Osteoblast (primary cell): ENCODE measurements around the gene A1BG. TPM values are rescaled to one million over a fixed set of nuclear protein-coding genes. Genes with fewer than 3 reads are reported as not detected.

ENCODE experiments used
- DNase-seq: peaks from one replicate; pipeline ENCODE4 v3.0.0; 2011; ENCODE audit warnings: low spot score, mixed read lengths; ENCODE audit not compliant: insufficient read length; ENCODE audit errors: missing footprints
- H2AFZ ChIP-seq: 2 replicates; pipeline ENCODE4 v1.6.0; 2011; ENCODE audit warnings: mild to moderate bottlenecking, low read length
- H3K27ac ChIP-seq: 2 replicates; pipeline ENCODE4 v1.5.1; 2011; ENCODE audit warnings: mild to moderate bottlenecking, low read depth, low read length, moderate library complexity
- H3K27me3 ChIP-seq: 2 replicates; pipeline ENCODE4 v1.6.0; 2012; ENCODE audit warnings: mild to moderate bottlenecking, control low read depth, inconsistent platforms, low read length, moderate library complexity; ENCODE audit not compliant: insufficient read depth
- H3K36me3 ChIP-seq: 2 replicates; pipeline ENCODE4 v1.5.1; 2011; ENCODE audit warnings: mild to moderate bottlenecking, low read length, control low read depth, moderate library complexity; ENCODE audit not compliant: insufficient read depth
- H3K4me1 ChIP-seq: 2 replicates; pipeline ENCODE4 v1.5.1; 2011; ENCODE audit warnings: mild to moderate bottlenecking, low read length, control low read depth, moderate library complexity; ENCODE audit not compliant: insufficient read depth
- H3K4me2 ChIP-seq: 2 replicates; pipeline ENCODE4 v1.6.0; 2011; ENCODE audit warnings: mild to moderate bottlenecking, low read length; ENCODE audit not compliant: insufficient read depth
- H3K4me3 ChIP-seq: fragments of 200-600 bp; sonication (generic); 3 replicates; pipeline ENCODE4 v1.5.1; 2012; ENCODE audit warnings: mild to moderate bottlenecking, low read length, inconsistent platforms; ENCODE audit not compliant: insufficient read depth
- H3K79me2 ChIP-seq: 2 replicates; pipeline ENCODE4 v1.6.0; 2012; ENCODE audit warnings: mild to moderate bottlenecking, low read length, control low read depth, inconsistent platforms; ENCODE audit not compliant: insufficient read depth
- H3K9me3 ChIP-seq: 2 replicates; pipeline ENCODE4 v1.5.1; 2011; ENCODE audit warnings: low read depth, low read length, control low read depth
- H4K20me1 ChIP-seq: 2 replicates; pipeline ENCODE4 v1.6.0; 2012; ENCODE audit warnings: mild to moderate bottlenecking, low read length, control low read depth; ENCODE audit not compliant: insufficient read depth
- CTCF ChIP-seq: IDR thresholded peaks from 2 replicates; pipeline ENCODE4 v1.5.1; 2011; ENCODE audit warnings: mild to moderate bottlenecking, low read depth, low read length, moderate library complexity; ENCODE audit errors: extremely low read depth
- total RNA-seq: library from RNA; depleted of rRNA; stranded (reverse); fragments of >200 nt; gene quantifications from 2 replicates; pipeline ENCODE4 v1.2.3, GENCODE V29; 2012

The A1BG gene
- total RNA-seq, 1 donor, result 1.1 TPM

DNA sequence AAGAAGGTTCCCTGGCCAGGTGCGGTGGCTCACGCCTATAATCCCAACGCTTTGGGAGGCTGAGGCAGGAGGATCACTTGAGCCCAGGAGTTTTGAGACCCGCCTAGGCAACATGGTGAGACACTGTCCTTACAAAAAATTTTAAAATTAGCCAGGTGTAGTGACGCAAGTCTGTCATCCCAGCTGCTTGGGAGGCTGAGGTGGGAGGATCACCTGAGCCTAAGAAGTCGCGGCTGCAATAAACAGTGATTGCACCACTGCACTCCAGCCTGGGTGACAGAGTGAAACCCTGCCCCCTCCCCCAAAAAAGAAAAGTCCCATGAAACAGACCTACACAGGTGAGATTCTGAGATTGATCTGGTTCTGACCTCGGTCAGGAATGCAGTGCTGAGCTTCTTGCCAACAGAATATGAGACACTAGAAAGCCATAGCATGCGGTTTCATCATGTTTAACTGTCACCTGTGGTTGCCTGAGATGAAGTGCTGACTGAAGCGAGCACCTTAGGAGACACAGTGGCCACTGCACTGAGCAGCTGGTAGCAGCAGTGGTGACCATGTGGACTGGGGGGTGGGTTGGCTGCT is 2.0 kb upstream of the A1BG start:
- no peak overlapping the region for H3K4me2 ChIP-seq
- H3K4me3 ChIP-seq, result no peak overlapping the region
- TF ChIP-seq CTCF, result no peak
- no peaks in the 10 kb centered on the region for H3K4me1 ChIP-seq
- no peak overlapping the region for H2AFZ ChIP-seq
- DNase-seq, result peak; percentile 73
- no peaks in the 10 kb centered on the region for H3K9me3 ChIP-seq
- no peaks in the 10 kb centered on the region for H3K36me3 ChIP-seq
- H4K20me1 ChIP-seq, result no peaks in the 10 kb centered on the region
- H3K27me3 ChIP-seq, result peaks cover 21% of the 10 kb centered on the region
- no peak overlapping the region for H3K27ac ChIP-seq
- no peaks in the 10 kb centered on the region for H3K79me2 ChIP-seq

- no peaks in the 10 kb centered on the region for H3K36me3 ChIP-seq
- peak; percentile 92 for DNase-seq
- TF ChIP-seq CTCF, result no peak
- no peaks in the 10 kb centered on the region for H3K9me3 ChIP-seq
- no peaks in the 10 kb centered on the region for H3K4me1 ChIP-seq
- H3K4me3 ChIP-seq, result no peak overlapping the region
- no peaks in the 10 kb centered on the region for H3K79me2 ChIP-seq
- no peak overlapping the region for H2AFZ ChIP-seq
- no peaks in the 10 kb centered on the region for H4K20me1 ChIP-seq
- no peak overlapping the region for H3K4me2 ChIP-seq
- no peak overlapping the region for H3K27ac ChIP-seq
- peaks cover 27% of the 10 kb centered on the region for H3K27me3 ChIP-seq
These were observed 1.3 kb upstream of the A1BG start for GRCh38 chr19:58354478-58355030.

DNA sequence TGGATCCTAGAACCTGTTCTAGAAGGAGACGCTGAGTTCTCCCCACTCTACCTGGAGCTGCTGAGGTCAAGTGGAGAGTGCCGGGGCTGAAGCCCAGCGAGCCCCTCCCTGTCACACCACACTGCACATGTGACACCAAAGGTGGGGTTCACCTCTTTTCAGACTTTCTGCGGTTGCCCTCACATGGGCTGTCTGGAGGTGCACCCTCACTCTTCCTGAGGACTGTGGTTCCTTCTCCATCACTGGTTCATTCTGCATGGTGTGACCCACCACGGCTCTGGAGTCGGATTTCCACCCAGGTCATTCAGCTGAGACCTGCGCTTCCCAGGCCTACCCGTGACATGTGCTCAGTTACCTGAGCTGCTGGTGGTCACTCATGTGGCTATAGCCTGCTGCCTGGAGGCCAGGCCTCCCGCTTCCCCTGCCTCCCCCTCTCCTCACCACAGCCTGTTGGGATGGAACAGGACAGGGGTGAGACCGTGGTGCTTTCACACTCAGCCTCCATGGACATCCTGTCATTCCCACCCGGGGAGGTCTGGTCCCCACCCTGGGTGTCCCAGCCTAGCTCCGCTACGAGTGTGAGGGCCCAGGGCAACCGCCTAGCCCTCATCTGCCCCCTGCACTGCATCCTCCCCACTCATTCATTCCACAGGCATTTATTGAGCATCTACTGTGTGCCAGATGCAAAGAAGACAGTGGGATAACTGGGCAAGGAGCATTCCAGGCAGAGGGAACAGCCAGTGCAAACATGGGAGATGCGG is 605 bp upstream of the A1BG start:
- Histone ChIP-seq H3K27ac (no peak overlapping the region), H3K4me1 (no peaks in the 10 kb centered on the region), H3K36me3 (no peaks in the 10 kb centered on the region), H3K4me3 (no peak overlapping the region), H3K27me3 (peaks cover 27% of the 10 kb centered on the region), H3K79me2 (no peaks in the 10 kb centered on the region), H2AFZ (no peak overlapping the region), H4K20me1 (no peaks in the 10 kb centered on the region), H3K9me3 (no peaks in the 10 kb centered on the region), H3K4me2 (no peak overlapping the region)
- peak; percentile 69 for DNase-seq
- TF ChIP-seq CTCF, result no peak
